Lower leg skin (tissue), 4 donors: ENCODE data around the gene PRSS21. TPM values are rescaled to one million over a fixed set of nuclear protein-coding genes. Genes with fewer than 3 reads are reported as not detected.

ENCODE experiments used
- DNase-seq, 2 donors: peaks; one replicate each; pipeline ENCODE4 v3.0.0-alpha.2; 2019; ENCODE audit warnings: low spot score in 2 of 2
- H3K4me3 ChIP-seq: fragments of 200-600 bp; sonication (generic); 2 replicates; pipeline ENCODE4 v1.5.1; 2017; ENCODE audit warnings: mild to moderate bottlenecking, low read depth; ENCODE audit not compliant: poor library complexity, severe bottlenecking
- POLR2A ChIP-seq, 2 donors: fragments of 450-650 bp; IDR thresholded peaks; one replicate each; pipeline ENCODE4 v1.6.1; 2016 to 2017; ENCODE audit warnings: antibody characterized with exemption in 2 of 2, mild to moderate bottlenecking in 1 of 2, moderate library complexity in 1 of 2
- WGBS, 2 donors: methylation state at CpG; one replicate each; pipeline ENCODE4 v1.1.5; 2018; 5-methylcytosine and 5-hydroxymethylcytosine counted together
- intact Hi-C: fragments of 100-400 bp; cut with DNase I; formaldehyde crosslinking; loops from one replicate; pipeline ENCODE4 v1.15.0; 2023; ENCODE audit warnings: low total_unique reads
- total RNA-seq, 4 donors: library from RNA; depleted of rRNA; stranded (reverse); fragments of >200 nt; gene quantifications; one replicate each; pipeline ENCODE4 v1.1.0, GENCODE V29; 2016
- TF ChIP-seq, protein P1 (sequence below), 3 donors: fragments of 450-650 bp; IDR thresholded peaks; one replicate each; pipeline ENCODE4 v1.5.1; 2016; ENCODE audit warnings: antibody characterized with exemption in 3 of 3, mild to moderate bottlenecking in 3 of 3, moderate library complexity in 2 of 3

The PRSS21 gene
- under 1 TPM in 1 of 4 donors, not detected in 3; 0.63 TPM for total RNA-seq

DNA sequence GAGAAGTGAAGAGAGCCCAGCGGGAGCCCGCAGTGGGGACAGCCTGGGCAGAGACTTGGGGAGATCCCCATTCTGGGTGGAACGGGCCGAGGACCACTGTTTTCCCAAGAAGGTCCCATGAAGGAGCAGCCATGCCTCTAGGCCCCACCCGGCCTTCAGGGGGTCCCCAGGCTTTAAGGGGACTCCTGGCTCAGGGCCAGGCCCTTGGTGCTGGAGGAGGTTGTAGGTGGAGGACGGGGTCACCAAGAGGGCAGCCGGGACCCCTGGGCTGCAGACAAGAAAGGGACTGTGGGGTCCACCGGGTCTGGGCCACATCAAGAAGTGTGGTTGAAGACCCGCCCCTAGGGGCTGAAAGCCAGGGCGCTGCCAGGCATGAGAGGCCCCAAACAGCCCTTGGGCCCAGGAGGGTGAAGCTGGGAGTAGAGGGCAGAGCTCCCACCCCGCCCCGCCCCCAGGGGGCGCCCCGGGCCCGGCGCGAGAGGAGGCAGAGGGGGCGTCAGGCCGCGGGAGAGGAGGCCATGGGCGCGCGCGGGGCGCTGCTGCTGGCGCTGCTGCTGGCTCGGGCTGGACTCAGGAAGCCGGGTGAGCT, at the start of gene PRSS21:
TSS of gene PRSS21 (plus strand) at position 487 of the 589 bp plus-strand sequence. CDS start at position 519, 32 bp downstream.
- no peak for DNase-seq
- TF ChIP-seq, protein P1, sequence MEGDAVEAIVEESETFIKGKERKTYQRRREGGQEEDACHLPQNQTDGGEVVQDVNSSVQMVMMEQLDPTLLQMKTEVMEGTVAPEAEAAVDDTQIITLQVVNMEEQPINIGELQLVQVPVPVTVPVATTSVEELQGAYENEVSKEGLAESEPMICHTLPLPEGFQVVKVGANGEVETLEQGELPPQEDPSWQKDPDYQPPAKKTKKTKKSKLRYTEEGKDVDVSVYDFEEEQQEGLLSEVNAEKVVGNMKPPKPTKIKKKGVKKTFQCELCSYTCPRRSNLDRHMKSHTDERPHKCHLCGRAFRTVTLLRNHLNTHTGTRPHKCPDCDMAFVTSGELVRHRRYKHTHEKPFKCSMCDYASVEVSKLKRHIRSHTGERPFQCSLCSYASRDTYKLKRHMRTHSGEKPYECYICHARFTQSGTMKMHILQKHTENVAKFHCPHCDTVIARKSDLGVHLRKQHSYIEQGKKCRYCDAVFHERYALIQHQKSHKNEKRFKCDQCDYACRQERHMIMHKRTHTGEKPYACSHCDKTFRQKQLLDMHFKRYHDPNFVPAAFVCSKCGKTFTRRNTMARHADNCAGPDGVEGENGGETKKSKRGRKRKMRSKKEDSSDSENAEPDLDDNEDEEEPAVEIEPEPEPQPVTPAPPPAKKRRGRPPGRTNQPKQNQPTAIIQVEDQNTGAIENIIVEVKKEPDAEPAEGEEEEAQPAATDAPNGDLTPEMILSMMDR (IDR thresholded peaks at IDR 0.05) = no peak
- TF ChIP-seq POLR2A (IDR thresholded peaks at IDR 0.05) = no peak
- WGBS, 2 donors = 50 to 72% methylated on average over 17 to 25 of the region's 28 CpGs
- intact Hi-C loops = no loop called here
- H3K4me3 ChIP-seq = no peak within 1 kb of the TSS

DNA sequence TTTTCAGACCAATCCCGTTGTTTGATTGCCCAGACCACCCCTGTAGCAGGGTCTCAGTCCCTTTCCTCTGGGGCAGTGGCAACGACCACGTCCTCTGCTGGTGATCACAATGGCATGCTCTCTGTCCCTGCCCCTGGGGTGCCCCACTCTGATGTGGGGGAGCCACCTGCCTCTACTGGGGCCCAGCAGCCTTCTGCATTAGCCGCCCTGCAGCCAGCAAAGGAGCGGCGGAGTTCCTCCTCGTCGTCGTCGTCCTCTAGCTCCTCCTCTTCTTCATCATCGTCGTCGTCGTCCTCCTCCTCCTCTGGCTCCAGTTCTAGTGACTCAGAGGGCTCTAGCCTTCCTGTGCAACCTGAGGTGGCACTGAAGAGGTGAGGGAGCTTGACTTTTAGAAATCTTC, 49.1 kb upstream of the PRSS21 start:
- intact Hi-C loops = no loop called here

DNA sequence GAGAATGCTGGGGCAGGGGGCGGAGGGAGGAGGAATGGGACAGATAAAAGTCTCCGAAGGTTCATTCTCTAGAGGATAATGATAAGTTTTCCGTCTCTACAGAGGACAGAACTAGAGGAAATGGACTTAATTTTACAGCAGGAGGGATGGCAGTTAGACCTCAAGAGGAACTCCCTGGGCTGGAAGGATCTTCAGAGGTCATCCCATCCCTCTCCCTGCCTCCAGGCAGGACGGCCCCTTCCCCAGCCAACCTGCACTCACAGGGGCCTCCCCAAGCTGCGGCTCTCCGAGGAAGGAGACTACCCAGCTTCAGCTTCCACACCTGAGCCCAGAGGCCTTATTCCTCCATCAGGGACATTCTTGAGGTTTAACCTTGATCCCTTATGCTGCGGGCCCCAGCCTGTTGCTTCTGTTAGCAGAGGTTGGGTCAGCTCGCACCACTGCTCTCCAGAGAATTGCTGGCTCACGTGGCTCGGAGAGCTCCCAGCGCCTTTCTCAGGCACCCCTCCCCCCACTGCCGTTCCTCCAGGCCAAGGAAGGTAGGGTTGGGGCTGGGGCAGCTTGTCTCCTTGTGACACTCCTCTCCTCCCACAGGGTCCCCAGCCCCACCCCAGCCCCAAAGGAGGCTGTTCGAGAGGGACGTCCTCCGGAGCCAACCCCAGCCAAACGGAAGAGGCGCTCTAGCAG, 48.5 kb upstream of the PRSS21 start:
- intact Hi-C loops = no loop called here
- no peak for DNase-seq
- WGBS, 2 donors = 79 to 80% methylated on average over 17 of the region's 17 CpGs
- no peak overlapping the region for H3K4me3 ChIP-seq
- TF ChIP-seq POLR2A (IDR thresholded peaks at IDR 0.05) = no peak
- TF ChIP-seq, protein P1 (IDR thresholded peaks at IDR 0.05) = no peak

More for the DNA sequence above, 49.1 kb upstream of the PRSS21 start:
- WGBS, 2 donors = 62 to 67% methylated on average over 14 of the region's 14 CpGs
- H3K4me3 ChIP-seq = no peak overlapping the region
- TF ChIP-seq, protein P1 (IDR thresholded peaks at IDR 0.05) = no peak
- TF ChIP-seq POLR2A (IDR thresholded peaks at IDR 0.05) = no peak
- DNase-seq = no peak

- intact Hi-C loops = no loop called here
- TF ChIP-seq, protein P1 (IDR thresholded peaks at IDR 0.05) = no peak
- TF ChIP-seq POLR2A (IDR thresholded peaks at IDR 0.05) = no peak
- no peak for DNase-seq
- WGBS, 2 donors = 84 to 87% methylated on average over 11 of the region's 11 CpGs
- H3K4me3 ChIP-seq = no peak overlapping the region
Observed at GRCh38 chr16:2769100-2769529, 47.9 kb upstream of the PRSS21 start.

- H3K4me3 ChIP-seq = no peak overlapping the region
- no peak for TF ChIP-seq POLR2A (IDR thresholded peaks at IDR 0.05)
- TF ChIP-seq, protein P1 (IDR thresholded peaks at IDR 0.05) = no peak
- peak in 1 of 2 donors; percentile 54 for DNase-seq
- WGBS, 2 donors = 53 to 64% methylated on average over 14 of the region's 14 CpGs
- intact Hi-C loops = no loop called here
Observed at GRCh38 chr16:2769675-2770056, 47.4 kb upstream of the PRSS21 start.
